Measurements from ENCODE around the gene DPH3. TPM values are rescaled to one million over a fixed set of nuclear protein-coding genes. Genes with fewer than 3 reads are reported as not detected.
A peak's percentile ranks its signal among the peaks of the same experiment; 100 is the strongest.

The DPH3 gene
- total RNA-seq, 1 donor from 2014 or later, result 61.5 TPM

GRCh38 chr3:16251316-16252085, 13.2 kb downstream of the DPH3 start:
- Histone ChIP-seq H3K9ac (ENCODE audit: low read length) (no peak overlapping the region), H3K4me2 (ENCODE audit: low read length) (no peak overlapping the region), H3K36me3 (ENCODE audit: insufficient read depth, low read length) (no peaks in the 10 kb centered on the region), H3K79me2 (ENCODE audit: insufficient read depth, low read length) (no peaks in the 10 kb centered on the region), H3K27ac (ENCODE audit: low read depth, low read length) (no peak overlapping the region), H2AFZ (ENCODE audit: low read depth, low read length) (no peak overlapping the region), H3K27me3 (ENCODE audit: insufficient read depth, low read length) (peaks cover 2% of the 10 kb centered on the region), H3K9me3 (ENCODE audit: insufficient read depth, low read depth, low read length) (no peaks in the 10 kb centered on the region), H3K4me1 (ENCODE audit: insufficient read depth, low read length) (no peaks in the 10 kb centered on the region), H4K20me1 (ENCODE audit: insufficient read depth, low read length) (no peaks in the 10 kb centered on the region), H3K4me3 (ENCODE audit: insufficient read depth, low read depth, low read length) (no peak overlapping the region)
- Mint-ChIP-seq H3K4me1 (ENCODE audit: low read depth, unreplicated experiment) (peaks cover 6% of the 10 kb centered on the region), H3K27me3 (ENCODE audit: low read depth, unreplicated experiment) (no peaks in the 10 kb centered on the region), H3K9me3 (ENCODE audit: unreplicated experiment) (no peaks in the 10 kb centered on the region), H3K27ac (ENCODE audit: unreplicated experiment) (no peak overlapping the region), H3K4me3 (ENCODE audit: unreplicated experiment) (no peak overlapping the region), H3K36me3 (ENCODE audit: low read depth, unreplicated experiment) (no peaks in the 10 kb centered on the region)
- FAIRE-seq (no peak), DNase-seq (ENCODE audit: low read depth) (no peak)
- TF ChIP-seq CTCF (IDR thresholded peaks at IDR 0.05; ENCODE audit: insufficient read depth, low read depth, low read length), result no peak
- TF ChIP-seq EZH2 (IDR thresholded peaks at IDR 0.05; ENCODE audit: insufficient read depth, low read length), result no peak

GRCh38 chr3:16249886-16250285, 14.9 kb downstream of the DPH3 start:
- no peaks in the 10 kb centered on the region for H3K9me3 ChIP-seq (ENCODE audit: insufficient read depth, low read depth, low read length)
- peaks cover 2% of the 10 kb centered on the region for H3K27me3 ChIP-seq (ENCODE audit: insufficient read depth, low read length)
- no peaks in the 10 kb centered on the region for H3K36me3 Mint-ChIP-seq (ENCODE audit: low read depth, unreplicated experiment)
- H3K4me1 Mint-ChIP-seq (ENCODE audit: low read depth, unreplicated experiment), result peaks cover 6% of the 10 kb centered on the region
- no peak overlapping the region for H3K9ac ChIP-seq (ENCODE audit: low read length)
- TF ChIP-seq CTCF (IDR thresholded peaks at IDR 0.05; ENCODE audit: insufficient read depth, low read depth, low read length) (no peak), EZH2 (IDR thresholded peaks at IDR 0.05; ENCODE audit: insufficient read depth, low read length) (no peak)
- no peaks in the 10 kb centered on the region for H4K20me1 ChIP-seq (ENCODE audit: insufficient read depth, low read length)
- H3K27ac ChIP-seq (ENCODE audit: low read depth, low read length), result no peak overlapping the region
- no peaks in the 10 kb centered on the region for H3K9me3 Mint-ChIP-seq (ENCODE audit: unreplicated experiment)
- no peaks in the 10 kb centered on the region for H3K27me3 Mint-ChIP-seq (ENCODE audit: low read depth, unreplicated experiment)
- H3K4me3 ChIP-seq (ENCODE audit: insufficient read depth, low read depth, low read length), result no peak overlapping the region
- no peak for FAIRE-seq
- no peak overlapping the region for H3K27ac Mint-ChIP-seq (ENCODE audit: unreplicated experiment)
- H2AFZ ChIP-seq (ENCODE audit: low read depth, low read length), result no peak overlapping the region
- no peak for DNase-seq (ENCODE audit: low read depth)
- no peak overlapping the region for H3K4me2 ChIP-seq (ENCODE audit: low read length)
- H3K79me2 ChIP-seq (ENCODE audit: insufficient read depth, low read length), result no peaks in the 10 kb centered on the region
- H3K4me1 ChIP-seq (ENCODE audit: insufficient read depth, low read length), result no peaks in the 10 kb centered on the region
- no peak overlapping the region for H3K4me3 Mint-ChIP-seq (ENCODE audit: unreplicated experiment)
- H3K36me3 ChIP-seq (ENCODE audit: insufficient read depth, low read length), result no peaks in the 10 kb centered on the region

- H2AFZ ChIP-seq (ENCODE audit: low read depth, low read length), result no peak overlapping the region
- DNase-seq (ENCODE audit: low read depth) (no peak), FAIRE-seq (no peak)
- Mint-ChIP-seq H3K27me3 (ENCODE audit: low read depth, unreplicated experiment) (no peaks in the 10 kb centered on the region), H3K36me3 (ENCODE audit: low read depth, unreplicated experiment) (no peaks in the 10 kb centered on the region), H3K4me3 (ENCODE audit: unreplicated experiment) (no peak overlapping the region), H3K4me1 (ENCODE audit: low read depth, unreplicated experiment) (peaks cover 6% of the 10 kb centered on the region), H3K27ac (ENCODE audit: unreplicated experiment) (no peak overlapping the region), H3K9me3 (ENCODE audit: unreplicated experiment) (no peaks in the 10 kb centered on the region)
- TF ChIP-seq CTCF (IDR thresholded peaks at IDR 0.05; ENCODE audit: insufficient read depth, low read depth, low read length) (peak; percentile 42), EZH2 (IDR thresholded peaks at IDR 0.05; ENCODE audit: insufficient read depth, low read length) (no peak)
- no peaks in the 10 kb centered on the region for H3K79me2 ChIP-seq (ENCODE audit: insufficient read depth, low read length)
- H3K9ac ChIP-seq (ENCODE audit: low read length), result no peak overlapping the region
- H3K27me3 ChIP-seq (ENCODE audit: insufficient read depth, low read length), result peaks cover 2% of the 10 kb centered on the region
- no peaks in the 10 kb centered on the region for H3K36me3 ChIP-seq (ENCODE audit: insufficient read depth, low read length)
- no peaks in the 10 kb centered on the region for H3K9me3 ChIP-seq (ENCODE audit: insufficient read depth, low read depth, low read length)
- H3K4me3 ChIP-seq (ENCODE audit: insufficient read depth, low read depth, low read length), result no peak overlapping the region
- H3K4me2 ChIP-seq (ENCODE audit: low read length), result no peak overlapping the region
- no peaks in the 10 kb centered on the region for H4K20me1 ChIP-seq (ENCODE audit: insufficient read depth, low read length)
- peaks cover 2% of the 10 kb centered on the region for H3K4me1 ChIP-seq (ENCODE audit: insufficient read depth, low read length)
- H3K27ac ChIP-seq (ENCODE audit: low read depth, low read length), result no peak overlapping the region
These were observed 15.4 kb downstream of the DPH3 start for GRCh38 chr3:16249336-16249735.
